ENCODE measurements around the gene ANAPC16. TPM values are rescaled to one million over a fixed set of nuclear protein-coding genes. Genes with fewer than 3 reads are reported as not detected.
"Not testable (repeated sequence)": the region's sequence is repeated elsewhere in the genome, so short reads cannot be mapped to it uniquely, and the experiment has no call there.

Gene ANAPC16
- total RNA-seq, 4 donors from 2014 or later, result 106 to 157 (median 143) TPM

GRCh38 chr10:72206511-72207229 is 9.1 kb upstream of the ANAPC16 start:
- peaks cover 22 to 99% (median 82%) of the 10 kb centered on the region in 4 donors for H3K36me3 ChIP-seq
- H3K27me3 ChIP-seq, result no peaks in the 10 kb centered on the region
- H3K27ac ChIP-seq (replicated peaks in 1 of 4), result no peak overlapping the region
- H3K4me1 ChIP-seq, result peaks cover 0 to 9% (median 0%) of the 10 kb centered on the region in 4 donors
- H3K4me3 ChIP-seq, result no peak overlapping the region
- 76% methylated on average over 7 of the region's 7 CpGs for WGBS
- TF ChIP-seq EP300 (IDR thresholded peaks at IDR 0.05) (no peak), CTCF (IDR thresholded peaks at IDR 0.05) (no peak), POLR2A (IDR thresholded peaks at IDR 0.05; ENCODE audit: low read depth) (no peak)
- no peak for DNase-seq (ENCODE audit: extremely low spot score)
- intact Hi-C loops (cut with DNase I), result no loop called here
- H3K9me3 ChIP-seq, result no peaks in the 10 kb centered on the region

- intact Hi-C loops (cut with DNase I); H3K27me3 ChIP-seq; DNase-seq (ENCODE audit: extremely low spot score); H3K4me1 ChIP-seq; H3K9me3 ChIP-seq; H3K4me3 ChIP-seq; H3K27ac ChIP-seq (replicated peaks in 1 of 4): not testable (repeated sequence)
- H3K36me3 ChIP-seq, result peaks cover 27 to 89% (median 77%) of the 10 kb centered on the region in 4 donors
- WGBS, result 65% methylated on average over 2 of the region's 2 CpGs
These were observed 7.3 kb upstream of the ANAPC16 start for GRCh38 chr10:72208526-72208925.

GRCh38 chr10:72211381-72211780 is 4.4 kb upstream of the ANAPC16 start:
- intact Hi-C loops (cut with DNase I); H3K27me3 ChIP-seq; H3K27ac ChIP-seq (replicated peaks in 1 of 4); H3K4me3 ChIP-seq; H3K9me3 ChIP-seq; DNase-seq (ENCODE audit: extremely low spot score): not testable (repeated sequence)
- 95% methylated on average over 11 of the region's 11 CpGs for whole genome bisulfite sequencing
- peaks cover 23 to 62% (median 56%) of the 10 kb centered on the region in 4 donors for H3K36me3 ChIP-seq
- H3K4me1 ChIP-seq, result peaks cover 17 to 22% (median 19%) of the 10 kb centered on the region in 4 donors

GRCh38 chr10:72211832-72212231 is 4.0 kb upstream of the ANAPC16 start:
- Histone ChIP-seq H3K36me3 (peaks cover 23 to 57% (median 53%) of the 10 kb centered on the region in 4 donors), H3K4me1 (peaks cover 19 to 23% (median 20%) of the 10 kb centered on the region in 4 donors)
- 94% methylated on average over 2 of the region's 2 CpGs for WGBS
- H3K27me3 ChIP-seq; DNase-seq (ENCODE audit: extremely low spot score); H3K27ac ChIP-seq (replicated peaks in 1 of 4); intact Hi-C loops (cut with DNase I); H3K9me3 ChIP-seq; H3K4me3 ChIP-seq: not testable (repeated sequence)

- intact Hi-C loops (cut with DNase I), result loop anchor here (5.0 kb wide), 2 partner anchors 39 to 54 kb away; partner anchors contain the start of gene DDIT4
- H3K4me3 ChIP-seq, result peak overlapping the region in 2 of 4 donors; percentile 18 to 24
- no peaks in the 10 kb centered on the region for H3K9me3 ChIP-seq
- no peaks in the 10 kb centered on the region for H3K27me3 ChIP-seq
- 35% methylated on average over 1 of the region's 1 CpG for WGBS
- no peak for DNase-seq (ENCODE audit: extremely low spot score)
- TF ChIP-seq POLR2AphosphoS5 (IDR thresholded peaks at IDR 0.05) (no peak), CTCF (IDR thresholded peaks at IDR 0.05) (no peak), POLR2A (IDR thresholded peaks at IDR 0.05; ENCODE audit: low read depth) (no peak), EP300 (IDR thresholded peaks at IDR 0.05) (no peak)
- H3K4me1 ChIP-seq, result peaks cover 54 to 86% (median 80%) of the 10 kb centered on the region in 4 donors
- peak overlapping the region; percentile 71 to 98 (median 94) for H3K27ac ChIP-seq (replicated peaks in 1 of 4)
- H3K36me3 ChIP-seq, result peaks cover 0 to 18% (median 14%) of the 10 kb centered on the region in 4 donors
These were observed 2.5 kb downstream of the ANAPC16 start for GRCh38 chr10:72218325-72218724.

GRCh38 chr10:72218726-72219125 is 2.9 kb downstream of the ANAPC16 start:
- Histone ChIP-seq H3K4me3 (peak overlapping the region in 3 of 4 donors; percentile 9 to 24 (median 18)), H3K9me3 (no peaks in the 10 kb centered on the region), H3K27ac (replicated peaks in 1 of 4) (peak overlapping the region; percentile 71 to 98 (median 94)), H3K27me3 (no peaks in the 10 kb centered on the region), H3K4me1 (peaks cover 56 to 86% (median 81%) of the 10 kb centered on the region in 4 donors), H3K36me3 (peaks cover 0 to 19% (median 14%) of the 10 kb centered on the region in 4 donors)
- intact Hi-C loops (cut with DNase I), result loop anchor here (5.0 kb wide), 2 partner anchors 39 to 54 kb away; partner anchors contain the start of gene DDIT4
- DNase-seq (ENCODE audit: extremely low spot score), result no peak
- 18% methylated on average over 2 of the region's 2 CpGs for WGBS
- TF ChIP-seq EP300 (IDR thresholded peaks at IDR 0.05) (no peak), CTCF (IDR thresholded peaks at IDR 0.05) (no peak), POLR2A (IDR thresholded peaks at IDR 0.05; ENCODE audit: low read depth) (no peak), POLR2AphosphoS5 (IDR thresholded peaks at IDR 0.05) (no peak)
